SK-N-SH treated with all-trans-retinoic acid at 6 μM for 48 hours (cell line): ENCODE results near the gene RBM19.

ENCODE experiments used
- ARNTL ChIP-seq: fragments of 450-650 bp; formaldehyde crosslinking; IDR thresholded peaks from 2 replicates; pipeline ENCODE4 v1.5.0; 2020; ENCODE audit warnings: low read depth, mild to moderate bottlenecking, moderate library complexity, borderline replicate concordance
- ESRRG ChIP-seq: fragments of 250-450 bp; sonication (Bioruptor Pico); IDR thresholded peaks from 2 replicates; pipeline ENCODE4 v1.6.1; 2021; ENCODE audit warnings: mild to moderate bottlenecking
- OSR1 ChIP-seq: fragments of 250-450 bp; sonication (Bioruptor Pico); IDR thresholded peaks from 2 replicates; pipeline ENCODE4 v1.8.0; 2022; ENCODE audit warnings: moderate library complexity, mild to moderate bottlenecking, inconsistent platforms
- PATZ1 ChIP-seq: fragments of 250-450 bp; sonication (Bioruptor Pico); IDR thresholded peaks from 2 replicates; pipeline ENCODE4 v1.8.0; 2020; ENCODE audit warnings: mild to moderate bottlenecking, moderate library complexity, borderline replicate concordance
- POU6F1 ChIP-seq: fragments of 250-450 bp; sonication (Bioruptor Pico); IDR thresholded peaks from 2 replicates; pipeline ENCODE4 v1.8.0; 2021; ENCODE audit warnings: low read depth, mild to moderate bottlenecking, moderate library complexity, borderline replicate concordance
- SNAI2 ChIP-seq: fragments of 250-450 bp; sonication (Bioruptor Pico); IDR thresholded peaks from 2 replicates; pipeline ENCODE4 v1.5.0; 2020; ENCODE audit warnings: mild to moderate bottlenecking, moderate library complexity
- ZFP3 ChIP-seq: fragments of 250-450 bp; sonication (Bioruptor Pico); IDR thresholded peaks from 2 replicates; pipeline ENCODE4 v1.5.0; 2020; ENCODE audit warnings: mild to moderate bottlenecking, moderate library complexity
- ZNF565 ChIP-seq: fragments of 450-650 bp; formaldehyde crosslinking; conservative IDR thresholded peaks from 2 replicates; pipeline ENCODE4 v1.5.0; 2020; ENCODE audit warnings: low read depth, mild to moderate bottlenecking, moderate library complexity
- TF ChIP-seq, protein P1 (sequence below): fragments of 250-450 bp; sonication (Bioruptor Pico); IDR thresholded peaks from 2 replicates; pipeline ENCODE4 v1.5.1; 2021; ENCODE audit warnings: mild to moderate bottlenecking, moderate library complexity

DNA sequence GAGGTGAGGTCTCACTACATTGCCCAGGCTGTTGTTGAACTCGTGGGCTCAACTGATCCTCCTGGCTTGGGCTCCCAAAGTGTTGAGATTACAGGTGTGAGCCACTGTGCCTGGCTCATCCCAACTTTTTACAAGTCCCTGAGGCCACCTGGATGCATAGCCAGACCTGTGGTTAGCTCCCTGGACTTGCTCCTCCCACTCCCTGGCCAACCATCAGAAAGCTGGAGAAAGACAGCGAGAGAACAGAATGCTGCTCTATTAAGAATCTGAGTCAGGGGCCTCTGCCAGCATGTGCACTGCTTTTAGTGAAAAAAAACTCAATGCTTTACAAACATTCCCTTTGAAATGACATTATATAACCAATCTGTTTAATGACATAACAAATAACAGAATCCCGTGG is 78.2 kb downstream of the RBM19 start:
- no peak for TF ChIP-seq OSR1
- no peak for TF ChIP-seq PATZ1 (CRISPR knock-in tag)
- TF ChIP-seq POU6F1 (CRISPR knock-in tag) = no peak
- TF ChIP-seq, protein P1, sequence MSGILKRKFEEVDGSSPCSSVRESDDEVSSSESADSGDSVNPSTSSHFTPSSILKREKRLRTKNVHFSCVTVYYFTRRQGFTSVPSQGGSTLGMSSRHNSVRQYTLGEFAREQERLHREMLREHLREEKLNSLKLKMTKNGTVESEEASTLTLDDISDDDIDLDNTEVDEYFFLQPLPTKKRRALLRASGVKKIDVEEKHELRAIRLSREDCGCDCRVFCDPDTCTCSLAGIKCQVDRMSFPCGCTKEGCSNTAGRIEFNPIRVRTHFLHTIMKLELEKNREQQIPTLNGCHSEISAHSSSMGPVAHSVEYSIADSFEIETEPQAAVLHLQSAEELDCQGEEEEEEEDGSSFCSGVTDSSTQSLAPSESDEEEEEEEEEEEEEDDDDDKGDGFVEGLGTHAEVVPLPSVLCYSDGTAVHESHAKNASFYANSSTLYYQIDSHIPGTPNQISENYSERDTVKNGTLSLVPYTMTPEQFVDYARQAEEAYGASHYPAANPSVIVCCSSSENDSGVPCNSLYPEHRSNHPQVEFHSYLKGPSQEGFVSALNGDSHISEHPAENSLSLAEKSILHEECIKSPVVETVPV (CRISPR knock-in tag) = no peak
- no peak for TF ChIP-seq ZFP3 (CRISPR knock-in tag)
- no peak for TF ChIP-seq ESRRG
- no peak for TF ChIP-seq ARNTL (CRISPR knock-in tag)
- TF ChIP-seq ZNF565 (CRISPR knock-in tag) = no peak
- TF ChIP-seq SNAI2 = no peak
